22Rv1 (cell line): ENCODE data around the gene H1-8.

Experiments used
- H3K27ac ChIP-seq: fragments of 450-650 bp; 2 replicates; pipeline ENCODE4 v1.5.1; 2017
- ZFX ChIP-seq: fragments of 450-650 bp; IDR thresholded peaks from 2 replicates; pipeline ENCODE4 v1.6.1; 2017; ENCODE audit warnings: antibody characterized with exemption, borderline replicate concordance
- TF ChIP-seq, protein P1 (sequence below): fragments of 450-650 bp; IDR thresholded peaks from 2 replicates; pipeline ENCODE4 v1.5.1; 2017; ENCODE audit warnings: mild to moderate bottlenecking

The H1-8 gene

DNA sequence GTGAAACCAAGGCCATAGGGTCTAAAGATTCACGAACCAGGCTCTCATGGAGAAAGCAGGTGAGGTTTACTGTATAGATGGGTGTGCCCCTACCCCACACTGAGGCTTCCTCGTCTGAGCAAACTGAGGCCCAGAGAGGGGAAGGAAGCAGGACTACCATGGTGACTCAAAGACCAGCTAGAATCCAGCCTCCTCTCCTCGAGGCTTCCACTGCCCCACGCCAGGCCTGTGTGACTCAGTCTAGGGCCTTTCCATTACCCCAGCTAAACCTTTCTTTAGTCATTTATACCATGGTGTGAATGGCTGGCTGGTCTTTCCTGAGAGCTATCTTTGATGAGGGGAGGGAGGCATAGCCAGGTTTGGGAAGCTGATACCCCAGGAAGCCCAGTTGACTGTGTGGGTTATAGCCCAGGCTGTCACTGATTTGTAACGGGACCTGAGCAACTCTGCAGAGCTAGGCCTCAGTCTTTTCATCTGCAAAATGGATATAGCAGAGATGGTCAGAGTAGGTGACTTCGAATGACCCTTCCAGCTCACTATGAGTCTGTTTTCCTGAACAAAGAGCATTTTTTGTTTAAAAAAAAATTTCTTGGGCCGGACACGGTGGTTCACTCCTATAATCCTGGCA lies 17.5 kb upstream of the H1-8 start:
- H3K27ac ChIP-seq = no peak overlapping the region
- TF ChIP-seq, protein P1, sequence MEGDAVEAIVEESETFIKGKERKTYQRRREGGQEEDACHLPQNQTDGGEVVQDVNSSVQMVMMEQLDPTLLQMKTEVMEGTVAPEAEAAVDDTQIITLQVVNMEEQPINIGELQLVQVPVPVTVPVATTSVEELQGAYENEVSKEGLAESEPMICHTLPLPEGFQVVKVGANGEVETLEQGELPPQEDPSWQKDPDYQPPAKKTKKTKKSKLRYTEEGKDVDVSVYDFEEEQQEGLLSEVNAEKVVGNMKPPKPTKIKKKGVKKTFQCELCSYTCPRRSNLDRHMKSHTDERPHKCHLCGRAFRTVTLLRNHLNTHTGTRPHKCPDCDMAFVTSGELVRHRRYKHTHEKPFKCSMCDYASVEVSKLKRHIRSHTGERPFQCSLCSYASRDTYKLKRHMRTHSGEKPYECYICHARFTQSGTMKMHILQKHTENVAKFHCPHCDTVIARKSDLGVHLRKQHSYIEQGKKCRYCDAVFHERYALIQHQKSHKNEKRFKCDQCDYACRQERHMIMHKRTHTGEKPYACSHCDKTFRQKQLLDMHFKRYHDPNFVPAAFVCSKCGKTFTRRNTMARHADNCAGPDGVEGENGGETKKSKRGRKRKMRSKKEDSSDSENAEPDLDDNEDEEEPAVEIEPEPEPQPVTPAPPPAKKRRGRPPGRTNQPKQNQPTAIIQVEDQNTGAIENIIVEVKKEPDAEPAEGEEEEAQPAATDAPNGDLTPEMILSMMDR = no peak
- no peak for TF ChIP-seq ZFX

DNA sequence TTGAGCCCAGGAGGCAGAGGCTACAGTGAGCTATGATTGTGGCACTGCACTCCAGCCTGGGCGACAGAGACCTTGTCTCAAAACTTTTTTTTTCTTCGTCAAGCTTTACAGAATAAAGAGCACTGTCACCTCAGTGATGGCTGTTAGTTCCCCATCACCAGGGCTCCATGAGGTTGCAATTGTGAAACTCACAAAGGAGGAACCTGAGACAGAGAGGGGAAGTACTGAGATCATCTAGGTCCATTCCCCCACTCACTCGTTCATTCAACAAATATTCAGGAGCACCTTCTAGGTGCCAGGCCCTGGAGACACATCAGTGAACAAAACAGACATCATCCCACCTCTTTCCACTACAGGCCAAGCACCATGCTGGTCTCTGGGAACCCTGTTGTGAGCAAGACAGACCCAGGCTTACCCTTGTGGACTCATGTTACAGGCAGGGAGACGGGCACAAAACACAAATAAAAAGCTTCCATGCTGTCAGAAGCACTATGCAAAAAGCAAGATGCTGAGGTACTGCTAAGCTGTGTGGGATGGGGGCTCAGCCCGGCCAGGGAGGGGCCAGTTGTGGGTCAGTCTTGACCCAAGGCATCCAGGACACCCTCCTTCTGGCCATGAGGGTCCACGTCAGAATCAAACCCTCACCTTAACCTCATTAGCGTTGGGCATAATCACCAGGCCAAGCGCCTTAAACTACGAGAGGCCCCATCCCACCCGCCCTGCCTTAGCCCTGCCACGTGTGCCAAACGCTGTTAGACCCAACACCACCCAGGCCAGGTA lies 16.7 kb upstream of the H1-8 start:
- H3K27ac ChIP-seq = no peak overlapping the region
- TF ChIP-seq, protein P1 = no peak
- no peak for TF ChIP-seq ZFX

DNA sequence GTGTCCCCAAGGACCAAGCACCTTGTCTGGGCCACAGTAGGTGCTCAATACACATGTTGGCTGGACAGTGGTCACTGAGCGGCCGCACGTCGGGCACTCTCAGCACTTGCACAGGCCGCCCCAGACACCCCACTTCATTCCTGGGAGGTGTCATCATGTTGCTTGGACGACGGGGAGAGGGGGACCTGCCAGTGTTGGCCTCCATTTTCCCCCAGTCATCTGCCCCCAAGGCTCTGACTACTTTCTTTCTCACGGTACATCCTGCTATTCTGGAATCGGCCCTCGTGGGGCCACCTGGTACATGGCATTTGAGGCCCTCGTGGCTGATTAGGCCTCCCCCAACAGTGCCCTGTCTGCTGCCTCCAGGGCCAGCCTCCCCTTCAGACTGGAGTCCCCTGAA lies 15.7 kb upstream of the H1-8 start:
- TF ChIP-seq, protein P1 = no peak
- TF ChIP-seq ZFX = no peak
- H3K27ac ChIP-seq = no peak overlapping the region

DNA sequence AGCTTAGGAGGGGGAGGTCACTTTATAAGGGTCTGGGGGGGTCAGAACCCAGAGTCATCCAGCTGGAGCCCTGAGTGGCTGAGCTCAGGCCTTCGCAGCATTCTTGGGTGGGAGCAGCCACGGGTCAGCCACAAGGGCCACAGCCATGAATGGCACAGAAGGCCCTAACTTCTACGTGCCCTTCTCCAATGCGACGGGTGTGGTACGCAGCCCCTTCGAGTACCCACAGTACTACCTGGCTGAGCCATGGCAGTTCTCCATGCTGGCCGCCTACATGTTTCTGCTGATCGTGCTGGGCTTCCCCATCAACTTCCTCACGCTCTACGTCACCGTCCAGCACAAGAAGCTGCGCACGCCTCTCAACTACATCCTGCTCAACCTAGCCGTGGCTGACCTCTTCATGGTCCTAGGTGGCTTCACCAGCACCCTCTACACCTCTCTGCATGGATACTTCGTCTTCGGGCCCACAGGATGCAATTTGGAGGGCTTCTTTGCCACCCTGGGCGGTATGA lies 14.3 kb upstream of the H1-8 start, which contains the start of gene RHO:
Gene RHO, plus strand, starts transcription at position 51 of the 512 bp plus-strand sequence. Its CDS starts 95 bp downstream, at position 146.
- TF ChIP-seq ZFX = no peak
- TF ChIP-seq, protein P1 = no peak
- no peak within 1 kb of the TSS for H3K27ac ChIP-seq

DNA sequence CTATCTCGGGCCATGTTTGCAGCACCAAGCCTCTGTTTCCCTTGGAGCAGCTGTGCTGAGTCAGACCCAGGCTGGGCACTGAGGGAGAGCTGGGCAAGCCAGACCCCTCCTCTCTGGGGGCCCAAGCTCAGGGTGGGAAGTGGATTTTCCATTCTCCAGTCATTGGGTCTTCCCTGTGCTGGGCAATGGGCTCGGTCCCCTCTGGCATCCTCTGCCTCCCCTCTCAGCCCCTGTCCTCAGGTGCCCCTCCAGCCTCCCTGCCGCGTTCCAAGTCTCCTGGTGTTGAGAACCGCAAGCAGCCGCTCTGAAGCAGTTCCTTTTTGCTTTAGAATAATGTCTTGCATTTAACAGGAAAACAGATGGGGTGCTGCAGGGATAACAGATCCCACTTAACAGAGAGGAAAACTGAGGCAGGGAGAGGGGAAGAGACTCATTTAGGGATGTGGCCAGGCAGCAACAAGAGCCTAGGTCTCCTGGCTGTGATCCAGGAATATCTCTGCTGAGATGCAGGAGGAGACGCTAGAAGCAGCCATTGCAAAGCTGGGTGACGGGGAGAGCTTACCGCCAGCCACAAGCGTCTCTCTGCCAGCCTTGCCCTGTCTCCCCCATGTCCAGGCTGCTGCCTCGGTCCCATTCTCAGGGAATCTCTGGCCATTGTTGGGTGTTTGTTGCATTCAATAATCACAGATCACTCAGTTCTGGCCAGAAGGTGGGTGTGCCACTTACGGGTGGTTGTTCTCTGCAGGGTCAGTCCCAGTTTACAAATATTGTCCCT lies 13.4 kb upstream of the H1-8 start:
- no peak overlapping the region for H3K27ac ChIP-seq
- TF ChIP-seq ZFX = no peak
- TF ChIP-seq, protein P1 = no peak

DNA sequence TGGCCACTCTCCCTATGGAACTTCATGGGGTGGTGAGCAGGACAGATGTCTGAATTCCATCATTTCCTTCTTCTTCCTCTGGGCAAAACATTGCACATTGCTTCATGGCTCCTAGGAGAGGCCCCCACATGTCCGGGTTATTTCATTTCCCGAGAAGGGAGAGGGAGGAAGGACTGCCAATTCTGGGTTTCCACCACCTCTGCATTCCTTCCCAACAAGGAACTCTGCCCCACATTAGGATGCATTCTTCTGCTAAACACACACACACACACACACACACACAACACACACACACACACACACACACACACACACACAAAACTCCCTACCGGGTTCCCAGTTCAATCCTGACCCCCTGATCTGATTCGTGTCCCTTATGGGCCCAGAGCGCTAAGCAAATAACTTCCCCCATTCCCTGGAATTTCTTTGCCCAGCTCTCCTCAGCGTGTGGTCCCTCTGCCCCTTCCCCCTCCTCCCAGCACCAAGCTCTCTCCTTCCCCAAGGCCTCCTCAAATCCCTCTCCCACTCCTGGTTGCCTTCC lies 12.7 kb upstream of the H1-8 start:
- no peak overlapping the region for H3K27ac ChIP-seq
- TF ChIP-seq ZFX = no peak
- TF ChIP-seq, protein P1 = no peak
